ENCODE measurements around the gene TNFAIP8. TPM values are rescaled to one million over a fixed set of nuclear protein-coding genes. Genes with fewer than 3 reads are reported as not detected.

The TNFAIP8 gene
- total RNA-seq, 1 donor from 2014 or later = 214 TPM

GRCh38 chr5:119319890-119320289, 35.9 kb upstream of the TNFAIP8 start:
- peaks cover 22% of the 10 kb centered on the region for H3K36me3 Mint-ChIP-seq (ENCODE audit: low read depth)
- H3K9me3 Mint-ChIP-seq = no peaks in the 10 kb centered on the region
- peaks cover 92% of the 10 kb centered on the region for H3K4me1 Mint-ChIP-seq (ENCODE audit: low read depth)
- H3K27me3 Mint-ChIP-seq (ENCODE audit: insufficient read depth) = no peaks in the 10 kb centered on the region
- H3K27ac Mint-ChIP-seq = peak overlapping the region; percentile 74
- intact Hi-C loops (cut with micrococcal nuclease) = no loop called here
- peak overlapping the region; percentile 23 for H3K4me3 Mint-ChIP-seq
- DNase-seq (ENCODE audit: low spot score) = no peak

- DNase-seq (ENCODE audit: low spot score) = no peak
- peaks cover 29% of the 10 kb centered on the region for H3K36me3 Mint-ChIP-seq (ENCODE audit: low read depth)
- peaks cover 86% of the 10 kb centered on the region for H3K4me1 Mint-ChIP-seq (ENCODE audit: low read depth)
- H3K9me3 Mint-ChIP-seq = no peaks in the 10 kb centered on the region
- intact Hi-C loops (cut with micrococcal nuclease) = no loop called here
- no peaks in the 10 kb centered on the region for H3K27me3 Mint-ChIP-seq (ENCODE audit: insufficient read depth)
- peak overlapping the region; percentile 38 for H3K4me3 Mint-ChIP-seq
- peak overlapping the region; percentile 96 for H3K27ac Mint-ChIP-seq
These were observed 34.1 kb upstream of the TNFAIP8 start for GRCh38 chr5:119321569-119322311.

GRCh38 chr5:119322312-119322947, 33.4 kb upstream of the TNFAIP8 start:
- no peaks in the 10 kb centered on the region for H3K27me3 Mint-ChIP-seq (ENCODE audit: insufficient read depth)
- intact Hi-C loops (cut with micrococcal nuclease) = no loop called here
- DNase-seq (ENCODE audit: low spot score) = no peak
- peak overlapping the region; percentile 65 for H3K4me3 Mint-ChIP-seq
- peak overlapping the region; percentile 96 for H3K27ac Mint-ChIP-seq
- no peaks in the 10 kb centered on the region for H3K9me3 Mint-ChIP-seq
- H3K4me1 Mint-ChIP-seq (ENCODE audit: low read depth) = peaks cover 90% of the 10 kb centered on the region
- peaks cover 27% of the 10 kb centered on the region for H3K36me3 Mint-ChIP-seq (ENCODE audit: low read depth)

GRCh38 chr5:119322948-119323537, 32.8 kb upstream of the TNFAIP8 start:
- Mint-ChIP-seq H3K9me3 (no peaks in the 10 kb centered on the region), H3K27me3 (ENCODE audit: insufficient read depth) (no peaks in the 10 kb centered on the region), H3K4me1 (ENCODE audit: low read depth) (peaks cover 90% of the 10 kb centered on the region), H3K27ac (peak overlapping the region; percentile 96), H3K4me3 (peak overlapping the region; percentile 65), H3K36me3 (ENCODE audit: low read depth) (peaks cover 27% of the 10 kb centered on the region)
- DNase-seq (ENCODE audit: low spot score) = no peak
- intact Hi-C loops (cut with micrococcal nuclease) = no loop called here

GRCh38 chr5:119323601-119324000, 32.2 kb upstream of the TNFAIP8 start:
- Mint-ChIP-seq H3K36me3 (ENCODE audit: low read depth) (peaks cover 27% of the 10 kb centered on the region), H3K4me1 (ENCODE audit: low read depth) (peaks cover 90% of the 10 kb centered on the region), H3K27ac (peak overlapping the region; percentile 96), H3K9me3 (no peaks in the 10 kb centered on the region), H3K4me3 (no peak overlapping the region), H3K27me3 (ENCODE audit: insufficient read depth) (no peaks in the 10 kb centered on the region)
- intact Hi-C loops (cut with micrococcal nuclease) = no loop called here
- DNase-seq (ENCODE audit: low spot score) = no peak

- H3K36me3 Mint-ChIP-seq (ENCODE audit: low read depth) = peaks cover 22% of the 10 kb centered on the region
- intact Hi-C loops (cut with micrococcal nuclease) = no loop called here
- H3K9me3 Mint-ChIP-seq = no peaks in the 10 kb centered on the region
- no peak for DNase-seq (ENCODE audit: low spot score)
- H3K27ac Mint-ChIP-seq = peak overlapping the region; percentile 71
- H3K4me3 Mint-ChIP-seq = no peak overlapping the region
- H3K4me1 Mint-ChIP-seq (ENCODE audit: low read depth) = peaks cover 90% of the 10 kb centered on the region
- H3K27me3 Mint-ChIP-seq (ENCODE audit: insufficient read depth) = no peaks in the 10 kb centered on the region
These were observed 31.0 kb upstream of the TNFAIP8 start for GRCh38 chr5:119324842-119325241.

GRCh38 chr5:119327018-119327417, 28.8 kb upstream of the TNFAIP8 start:
- H3K27ac Mint-ChIP-seq = peak overlapping the region; percentile 98
- DNase-seq (ENCODE audit: low spot score) = no peak
- H3K9me3 Mint-ChIP-seq = no peaks in the 10 kb centered on the region
- no peaks in the 10 kb centered on the region for H3K27me3 Mint-ChIP-seq (ENCODE audit: insufficient read depth)
- peak overlapping the region; percentile 79 for H3K4me3 Mint-ChIP-seq
- H3K36me3 Mint-ChIP-seq (ENCODE audit: low read depth) = peaks cover 15% of the 10 kb centered on the region
- intact Hi-C loops (cut with micrococcal nuclease) = loop anchor here (1.0 kb wide), 3 partner anchors 18 to 70 kb away; no protein-coding TSS in a partner anchor
- H3K4me1 Mint-ChIP-seq (ENCODE audit: low read depth) = peaks cover 90% of the 10 kb centered on the region

GRCh38 chr5:119328753-119329602, 26.8 kb upstream of the TNFAIP8 start:
- peak overlapping the region; percentile 95 for H3K27ac Mint-ChIP-seq
- H3K4me3 Mint-ChIP-seq = peak overlapping the region; percentile 52
- H3K36me3 Mint-ChIP-seq (ENCODE audit: low read depth) = peaks cover 12% of the 10 kb centered on the region
- intact Hi-C loops (cut with micrococcal nuclease) = loop anchor here (1.0 to 2.0 kb wide), 4 partner anchors 14 to 54 kb away; no protein-coding TSS in a partner anchor
- H3K4me1 Mint-ChIP-seq (ENCODE audit: low read depth) = peaks cover 91% of the 10 kb centered on the region
- H3K9me3 Mint-ChIP-seq = no peaks in the 10 kb centered on the region
- peak; percentile 52 for DNase-seq (ENCODE audit: low spot score)
- no peaks in the 10 kb centered on the region for H3K27me3 Mint-ChIP-seq (ENCODE audit: insufficient read depth)

- peaks cover 91% of the 10 kb centered on the region for H3K4me1 Mint-ChIP-seq (ENCODE audit: low read depth)
- DNase-seq (ENCODE audit: low spot score) = no peak
- no peaks in the 10 kb centered on the region for H3K9me3 Mint-ChIP-seq
- no peaks in the 10 kb centered on the region for H3K27me3 Mint-ChIP-seq (ENCODE audit: insufficient read depth)
- peak overlapping the region; percentile 52 for H3K4me3 Mint-ChIP-seq
- H3K36me3 Mint-ChIP-seq (ENCODE audit: low read depth) = peaks cover 12% of the 10 kb centered on the region
- peak overlapping the region; percentile 95 for H3K27ac Mint-ChIP-seq
- intact Hi-C loops (cut with micrococcal nuclease) = loop anchor here (2.0 kb wide), 1 partner anchor 13 kb away; no protein-coding TSS in a partner anchor
These were observed 26.2 kb upstream of the TNFAIP8 start for GRCh38 chr5:119329666-119330065.

GRCh38 chr5:119330367-119331183, 25.2 kb upstream of the TNFAIP8 start:
- Mint-ChIP-seq H3K36me3 (ENCODE audit: low read depth) (peaks cover 12% of the 10 kb centered on the region), H3K4me3 (peak overlapping the region; percentile 69), H3K27ac (peak overlapping the region; percentile 86), H3K4me1 (ENCODE audit: low read depth) (peaks cover 97% of the 10 kb centered on the region), H3K27me3 (ENCODE audit: insufficient read depth) (no peaks in the 10 kb centered on the region), H3K9me3 (no peaks in the 10 kb centered on the region)
- peak; percentile 48 for DNase-seq (ENCODE audit: low spot score)
- intact Hi-C loops (cut with micrococcal nuclease) = no loop called here

- intact Hi-C loops (cut with micrococcal nuclease) = loop anchor here (2.0 kb wide), 3 partner anchors 23 to 261 kb away; partner anchors contain the start of gene DMXL1
- no peaks in the 10 kb centered on the region for H3K9me3 Mint-ChIP-seq
- H3K36me3 Mint-ChIP-seq (ENCODE audit: low read depth) = peaks cover 5% of the 10 kb centered on the region
- H3K27me3 Mint-ChIP-seq (ENCODE audit: insufficient read depth) = no peaks in the 10 kb centered on the region
- peaks cover 96% of the 10 kb centered on the region for H3K4me1 Mint-ChIP-seq (ENCODE audit: low read depth)
- peak overlapping the region; percentile 92 for H3K27ac Mint-ChIP-seq
- no peak for DNase-seq (ENCODE audit: low spot score)
- peak overlapping the region; percentile 8 for H3K4me3 Mint-ChIP-seq
These were observed 24.2 kb upstream of the TNFAIP8 start for GRCh38 chr5:119331566-119332095.

Data from activated T-helper 1 cell treated with anti-CD3 and anti-CD28 coated beads, Interleukin-12 subunit alpha, Interleukin-12 subunit beta, Interleukin-2, Interleukin-4 antibody, amounts not matched to agents 30 ng/mL and 10 ng/mL and 1 ng/mL, durations not matched to agents 14 hours and 24 hours and 36 hours (primary cell).